Spleen (tissue), 11 donors: ENCODE measurements around the gene ARF1. TPM values are rescaled to one million over a fixed set of nuclear protein-coding genes. Genes with fewer than 3 reads are reported as not detected.
A peak's percentile ranks its signal among the peaks of the same experiment; 100 is the strongest.

Source experiments
- DNase-seq: peaks from one replicate; pipeline ENCODE4 v3.0.0-alpha.2; 2020
- H3K27ac ChIP-seq, 8 donors: fragments of 200-600 bp; sonication (generic) in 7 of 8; 1 replicate in 4 of 8; 2 replicates in 4 of 8; pipeline versions ENCODE4 v1.5.0 to v1.8.0; 2016 to 2021; ENCODE audit warnings: inconsistent platforms in 4 of 8, mild to moderate bottlenecking in 4 of 8, moderate library complexity in 1 of 8
- H3K27me3 ChIP-seq, 7 donors: fragments of 200-600 bp; sonication (generic) in 6 of 7; replicated peaks in 1 of 7; 1 replicate in 4 of 7; 2 replicates in 3 of 7; pipeline versions ENCODE4 v1.5.0 to v1.8.0; 2016 to 2021; ENCODE audit warnings: inconsistent platforms in 3 of 7, mild to moderate bottlenecking in 1 of 7
- H3K36me3 ChIP-seq, 6 donors: fragments of 200-600 bp; sonication (generic) in 5 of 6; 1 replicate in 4 of 6; 2 replicates in 2 of 6; pipeline versions ENCODE4 v1.5.0 to v1.8.0; 2016 to 2021; ENCODE audit warnings: inconsistent platforms in 2 of 6
- H3K4me1 ChIP-seq, 6 donors: fragments of 200-600 bp; sonication (generic) in 5 of 6; 1 replicate in 3 of 6; 2 replicates in 3 of 6; pipeline versions ENCODE4 v1.5.0 to v1.8.0; 2016 to 2021; ENCODE audit warnings: inconsistent platforms in 3 of 6
- H3K4me3 ChIP-seq, 8 donors: fragments of 200-600 bp; sonication (generic) in 7 of 8; 1 replicate in 4 of 8; 2 replicates in 4 of 8; pipeline versions ENCODE4 v1.5.0 to v1.8.0; 2016 to 2021; ENCODE audit warnings: inconsistent platforms in 4 of 8, mild to moderate bottlenecking in 4 of 8, moderate library complexity in 2 of 8
- H3K9me3 ChIP-seq, 8 donors: fragments of 200-600 bp; sonication (generic) in 7 of 8; 1 replicate in 4 of 8; 2 replicates in 4 of 8; pipeline versions ENCODE4 v1.5.0 to v1.8.0; 2016 to 2021; ENCODE audit warnings: inconsistent platforms in 4 of 8
- CTCF ChIP-seq, 11 experiments: fragments of 200-600 bp in 7 of 11; fragments of 450-650 bp in 4 of 11; sonication (generic) in 4 of 11; IDR thresholded peaks in 8 of 11; conservative IDR thresholded peaks in 3 of 11; 1 replicate in 7 of 11; 2 replicates in 4 of 11; pipeline versions ENCODE4 v1.4.0 to v1.8.0; 2016 to 2021; ENCODE audit warnings: antibody characterized with exemption in 11 of 11, inconsistent platforms in 4 of 11, mild to moderate bottlenecking in 1 of 11
- POLR2A ChIP-seq, 3 donors: fragments of 450-650 bp; IDR thresholded peaks; one replicate each; pipeline ENCODE4 v1.5.1; 2017; ENCODE audit warnings: antibody characterized with exemption in 3 of 3, mild to moderate bottlenecking in 1 of 3
- POLR2AphosphoS5 ChIP-seq, 3 donors: sonication (generic); formaldehyde crosslinking; IDR thresholded peaks; one replicate each; pipeline ENCODE4 v1.5.1; 2017; ENCODE audit warnings: antibody characterized with exemption in 3 of 3
- WGBS, 5 donors: extraction: QIAGEN DNeasy Blood & Tissue Kit in 3 of 5; methylation state at CpG; one replicate each; pipeline versions ENCODE4 v1.1.5 to v1.1.7; 2013 to 2018; 5-methylcytosine and 5-hydroxymethylcytosine counted together
- intact Hi-C: fragments of 100-400 bp; cut with DNase I; formaldehyde crosslinking; loops from one replicate; pipeline ENCODE4 v1.15.0; 2023; ENCODE audit warnings: low total_unique reads
- polyA plus RNA-seq, 3 donors: library from polyadenylated mRNA; stranded (reverse); fragments of 200-250 nt; gene quantifications; one replicate each; pipeline ENCODE4 v1.2.1, GENCODE V29; 2013
- total RNA-seq, 7 donors: library from RNA; depleted of rRNA in 3 of 7; stranded (reverse); fragments of >200 nt in 3 of 7; fragmentation: NEBNext Ultra II Directional in 4 of 7; extraction: Animal tissue kit (Norgen Biotek cat#: 25700) in 4 of 7; gene quantifications; one replicate each; pipeline versions ENCODE4 v1.1.0 to v1.2.1, GENCODE V29; 2016 to 2021
- donor health status: healthy with polysubstance abuse.
- donor health status: DM: no; HTN: no; CAD: no; lungs with moderate emphysema.
- donor health status: DM: no; HTN: no; CAD: no.
- donor health status: Bipolar disorder and iron deficiency.
- donor health status: healthy.
- donor health status: DM: no; HTN: no; CAD: no.
- donor health status: DM: yes; HTN: yes; CAD: no.

Gene ARF1
- total and polyA plus RNA-seq, 10 donors = 150 to 387 (median 324) TPM

- Histone ChIP-seq H3K27ac (no peak overlapping the region), H3K27me3 (peaks cover 0 to 47% (median 0%) of the 10 kb centered on the region in 7 donors), H3K36me3 (no peaks in the 10 kb centered on the region), H3K4me1 (no peaks in the 10 kb centered on the region), H3K9me3 (no peaks in the 10 kb centered on the region), H3K4me3 (no peak overlapping the region)
- TF ChIP-seq POLR2AphosphoS5 (IDR thresholded peaks at IDR 0.05) = no peak
- no peak for TF ChIP-seq CTCF (IDR thresholded peaks at IDR 0.05 in 8 of 11, conservative IDR thresholded peaks at IDR 0.05 in 3 of 11)
- TF ChIP-seq POLR2A (IDR thresholded peaks at IDR 0.05) = no peak
- 72 to 91% (median 83%) methylated on average over 6 of the region's 6 CpGs for WGBS, 5 donors
- intact Hi-C loops = no loop called here
- DNase-seq = peak; percentile 58
These were observed 33.7 kb upstream of the ARF1 start for GRCh38 chr1:228048659-228049298.

GRCh38 chr1:228050571-228051231, 31.8 kb upstream of the ARF1 start:
- Histone ChIP-seq H3K27ac (no peak overlapping the region), H3K27me3 (peaks cover 0 to 60% (median 0%) of the 10 kb centered on the region in 7 donors), H3K4me3 (no peak overlapping the region), H3K4me1 (no peaks in the 10 kb centered on the region), H3K36me3 (no peaks in the 10 kb centered on the region), H3K9me3 (peaks cover 0 to 10% (median 0%) of the 10 kb centered on the region in 8 donors)
- intact Hi-C loops = no loop called here
- peak; percentile 56 for DNase-seq
- 86 to 94% (median 92%) methylated on average over 15 to 30 of the region's 30 CpGs for WGBS, 5 donors
- TF ChIP-seq POLR2A (IDR thresholded peaks at IDR 0.05) (no peak), CTCF (IDR thresholded peaks at IDR 0.05 in 8 of 11, conservative IDR thresholded peaks at IDR 0.05 in 3 of 11) (no peak), POLR2AphosphoS5 (IDR thresholded peaks at IDR 0.05) (no peak)

- Histone ChIP-seq H3K4me3 (peak overlapping the region in 1 of 8 donors; percentile 63), H3K9me3 (peaks cover 0 to 10% (median 0%) of the 10 kb centered on the region in 8 donors), H3K27ac (no peak overlapping the region), H3K36me3 (no peaks in the 10 kb centered on the region), H3K4me1 (peaks cover 0 to 25% (median 19%) of the 10 kb centered on the region in 6 donors), H3K27me3 (peaks cover 26 to 83% (median 56%) of the 10 kb centered on the region in 7 donors)
- no peak for DNase-seq
- intact Hi-C loops = no loop called here
- 45 to 55% (median 51%) methylated on average over 14 to 18 of the region's 18 CpGs for WGBS, 5 donors
- TF ChIP-seq POLR2A (IDR thresholded peaks at IDR 0.05) (no peak), CTCF (IDR thresholded peaks at IDR 0.05 in 8 of 11, conservative IDR thresholded peaks at IDR 0.05 in 3 of 11) (no peak), POLR2AphosphoS5 (IDR thresholded peaks at IDR 0.05) (no peak)
These were observed 24.1 kb upstream of the ARF1 start for GRCh38 chr1:228058172-228058948.
